CD1c-positive myeloid dendritic cell (primary cell): ENCODE results near the gene P2RY11.
A peak's percentile ranks its signal among the peaks of the same experiment; 100 is the strongest.

Experiments used
- DNase-seq: peaks from one replicate; pipeline ENCODE4 v3.0.0-alpha.2; 2016; ENCODE audit errors: extremely low spot score

Gene P2RY11

GRCh38 chr19:10093295-10094186, 18.0 kb upstream of the P2RY11 start:
- no peak for DNase-seq

- DNase-seq, result no peak
These were observed 15.9 kb upstream of the P2RY11 start for GRCh38 chr19:10095622-10095947.

GRCh38 chr19:10095948-10096614, 15.4 kb upstream of the P2RY11 start:
- DNase-seq, result peak; percentile 98

- DNase-seq, result no peak
These were observed 14.9 kb upstream of the P2RY11 start for GRCh38 chr19:10096615-10096963.

GRCh38 chr19:10100163-10100785, 11.2 kb upstream of the P2RY11 start:
- no peak for DNase-seq

GRCh38 chr19:10102787-10103236, 8.7 kb upstream of the P2RY11 start:
- DNase-seq, result peak; percentile 76

GRCh38 chr19:10104130-10104513, 7.4 kb upstream of the P2RY11 start:
- no peak for DNase-seq

- DNase-seq, result peak; percentile 74
These were observed 6.6 kb upstream of the P2RY11 start for GRCh38 chr19:10104665-10105508.

- DNase-seq, result peak; percentile 74
These were observed 5.9 kb upstream of the P2RY11 start for GRCh38 chr19:10105509-10106099.

- DNase-seq, result peak; percentile 99
These were observed 5.2 kb upstream of the P2RY11 start, which contains the start of gene PPAN for GRCh38 chr19:10106100-10106936. Gene PPAN (plus strand): TSS chr19:10106362. CDS start chr19:10106395, 33 bp downstream.

GRCh38 chr19:10107254-10107653, 4.2 kb upstream of the P2RY11 start:
- DNase-seq, result no peak

GRCh38 chr19:10107817-10108367, 3.6 kb upstream of the P2RY11 start:
- no peak for DNase-seq

- DNase-seq, result no peak
These were observed 2.0 kb upstream of the P2RY11 start for GRCh38 chr19:10109528-10109927.

- no peak for DNase-seq
These were observed 1.2 kb upstream of the P2RY11 start for GRCh38 chr19:10110076-10110971.

- DNase-seq, result no peak
These were observed 548 bp upstream of the P2RY11 start for GRCh38 chr19:10110972-10111317.

- peak; percentile 90 for DNase-seq
These were observed 706 bp downstream of the P2RY11 start for GRCh38 chr19:10112037-10112761.

GRCh38 chr19:10112895-10113591, 1.6 kb downstream of the P2RY11 start:
- peak; percentile 37 for DNase-seq

- DNase-seq, result no peak
These were observed 2.1 kb downstream of the P2RY11 start for GRCh38 chr19:10113592-10113963.
